Measurements from ENCODE around the gene MRFAP1.

- peak in 1 of 7 experiments; percentile 18 for TF ChIP-seq CTCF (IDR thresholded peaks at IDR 0.05)
- TF ChIP-seq POLR2AphosphoS5 (IDR thresholded peaks at IDR 0.05), result peak; percentile 79 to 95 (median 80)
Measured at GRCh38 chr4:6673660-6674499, 33.4 kb downstream of the MRFAP1 start.

All from stomach (tissue), 4 donors.